ENCODE results near the gene MRTFA.

DNA sequence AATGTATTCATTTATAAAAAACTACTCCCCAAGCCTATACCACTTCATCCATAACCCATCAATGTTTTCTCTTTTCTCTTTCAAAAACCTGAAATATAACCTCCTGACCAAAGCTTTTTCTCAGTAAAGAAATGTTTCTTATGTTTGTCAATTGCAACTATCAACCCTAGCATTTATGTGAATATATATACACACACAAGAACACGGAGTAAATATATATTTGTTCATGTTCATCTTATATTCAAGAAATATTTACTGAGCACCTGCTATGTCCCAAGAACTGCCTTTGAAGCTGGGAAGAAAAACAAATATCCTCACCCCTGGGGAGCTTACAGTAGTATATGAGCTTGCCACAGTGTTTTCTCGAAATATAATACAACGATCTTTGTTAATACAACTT lies 3.5 kb downstream of the MRTFA start:
- TF ChIP-seq POLR2A (IDR thresholded peaks at IDR 0.05; ENCODE audit: low read length) (no peak), GATA1 (IDR thresholded peaks at IDR 0.05; ENCODE audit: low read depth, low read length) (no peak)

All from erythroblast (primary cell).